Heart left ventricle (tissue), 16 donors: Measurements from ENCODE around the gene C1orf21. TPM values are rescaled to one million over a fixed set of nuclear protein-coding genes. Genes with fewer than 3 reads are reported as not detected.

Experiments
- ATAC-seq, 4 donors: fragments of 200-7000 bp; cut with Tn5 transposase; one replicate each; pipeline ENCODE4 v1.9.1; 2020 to 2022; ENCODE audit warnings: moderate library complexity in 4 of 4, mild to moderate bottlenecking in 3 of 4, moderate number of reproducible peaks in 1 of 4
- DNase-seq, 5 donors: peaks; one replicate each; pipeline ENCODE4 v3.0.0-alpha.2; 2020
- H3K27ac ChIP-seq, 12 donors: fragments of 200-600 bp; sonication (generic) in 4 of 12; one replicate each; pipeline versions ENCODE4 v1.5.0 to v1.8.0; 2016 to 2022; ENCODE audit warnings: mild to moderate bottlenecking in 2 of 12
- H3K27me3 ChIP-seq, 9 donors: fragments of 200-600 bp; sonication (generic) in 2 of 9; one replicate each; pipeline versions ENCODE4 v1.5.1 to v1.8.0; 2016 to 2022; ENCODE audit warnings: mild to moderate bottlenecking in 3 of 9
- H3K36me3 ChIP-seq, 9 donors: fragments of 200-600 bp; sonication (generic) in 2 of 9; one replicate each; pipeline versions ENCODE4 v1.5.0 to v1.8.0; 2018 to 2022; ENCODE audit warnings: mild to moderate bottlenecking in 2 of 9
- H3K4me1 ChIP-seq, 12 donors: fragments of 200-600 bp; sonication (generic) in 4 of 12; one replicate each; pipeline versions ENCODE4 v1.5.0 to v1.8.0; 2016 to 2022; ENCODE audit warnings: mild to moderate bottlenecking in 3 of 12
- H3K4me3 ChIP-seq, 12 donors: fragments of 200-600 bp; sonication (generic) in 4 of 12; one replicate each; pipeline versions ENCODE4 v1.5.0 to v1.8.0; 2017 to 2022; ENCODE audit warnings: mild to moderate bottlenecking in 9 of 12, moderate library complexity in 4 of 12
- H3K9me3 ChIP-seq, 12 donors: fragments of 200-600 bp; sonication (generic) in 4 of 12; one replicate each; pipeline versions ENCODE4 v1.5.0 to v1.8.0; 2016 to 2022; ENCODE audit warnings: mild to moderate bottlenecking in 1 of 12
- CTCF ChIP-seq, 12 donors: fragments of 200-600 bp; sonication (generic) in 4 of 12; IDR thresholded peaks; one replicate each; pipeline versions ENCODE4 v1.5.0 to v1.8.0; 2018 to 2022; ENCODE audit warnings: antibody characterized with exemption in 12 of 12, mild to moderate bottlenecking in 5 of 12
- POLR2A ChIP-seq, 2 donors: fragments of 450-650 bp; IDR thresholded peaks; one replicate each; pipeline ENCODE4 v1.6.1; 2017; ENCODE audit warnings: antibody characterized with exemption in 2 of 2, mild to moderate bottlenecking in 2 of 2, moderate library complexity in 2 of 2
- WGBS, 4 donors: extraction: QIAGEN DNeasy Blood & Tissue Kit in 2 of 4; methylation state at CpG; one replicate each; pipeline versions ENCODE4 v1.1.5 to v1.1.7; 2013 to 2018; 5-methylcytosine and 5-hydroxymethylcytosine counted together
- intact Hi-C, 10 donors: fragments of 100-400 bp; cut with DNase I; formaldehyde crosslinking; loops; one replicate each; pipeline versions ENCODE4 v1.11.1 to v1.14.2; 2022
- polyA plus RNA-seq, 2 donors: library from polyadenylated mRNA; stranded (reverse); fragments of 200-250 nt; gene quantifications; one replicate each; pipeline ENCODE4 v1.2.3, GENCODE V29; 2013
- total RNA-seq, 9 donors: library from RNA; depleted of rRNA in 2 of 9; stranded (reverse); fragments of >200 nt in 2 of 9; fragmentation: NEBNext Ultra II Directional in 3 of 9; extraction: Animal tissue kit (Norgen Biotek cat#: 25700) in 3 of 9; gene quantifications; one replicate each; pipeline versions ENCODE4 v1.1.0 to v1.2.4, GENCODE V29; 2016 to 2023
- donor health status: ischemic (EF 13 %, LVEDD 7.1; RV severe dilation, severe dysfunction).
- donor health status: healthy with polysubstance abuse.
- donor health status: DM: no; HTN: yes; CAD: no.
- donor health status: DM: no; HTN: no; CAD: no.
- donor health status: ischemic (EF 25% LVEDD 6.9; RV normal size, moderate dysfunction).
- donor health status: ischemic (EF 25% LVEDD 5.7; RV mildly dilated, moderate dysfunction).
- donor health status: healthy.
- donor health status: DM: yes; HTN: yes; CAD: no.
- donor health status: ischemic (EF 35%, LVEDD 5.7; RV mildly dilated, moderate dysfunction).
- donor health status: nonischemic (EF 11% LVEDD 7.7; RV severe dilation, severe dysfunction).
- donor health status: DM: yes; HTN: yes; CAD: no.
- donor health status: PGD.
- donor health status: ischemic (EF 29% LVEDD 5.4; RV normal size, mild dysfunction).
- donor health status: nonischemic (EF 23%, LVEDD 6.1; RV moderate dilation, normal function).

The C1orf21 gene
- total and polyA plus RNA-seq, 11 donors: 32.0 to 81.3 (median 68.4) TPM

GRCh38 chr1:184553845-184554244 lies 167.0 kb downstream of the C1orf21 start:
- no peak overlapping the region for H3K4me3 ChIP-seq
- 63 to 77% (median 75%) methylated on average over 2 of the region's 2 CpGs for WGBS, 4 donors
- peaks cover 0 to 4% (median 0%) of the 10 kb centered on the region in 9 donors for H3K36me3 ChIP-seq
- H3K9me3 ChIP-seq: no peaks in the 10 kb centered on the region
- H3K27me3 ChIP-seq: no peaks in the 10 kb centered on the region
- intact Hi-C loops: loop anchor here in 2 of 10 donors (10.0 kb wide), 1 partner anchor 69 kb away; no protein-coding TSS in a partner anchor
- TF ChIP-seq POLR2A (IDR thresholded peaks at IDR 0.05) (no peak), CTCF (IDR thresholded peaks at IDR 0.05) (no peak)
- H3K4me1 ChIP-seq: peaks cover 0 to 36% (median 24%) of the 10 kb centered on the region in 12 donors
- no peak for ATAC-seq
- H3K27ac ChIP-seq: no peak overlapping the region
- no peak for DNase-seq

GRCh38 chr1:184555665-184556641 lies 169.1 kb downstream of the C1orf21 start:
- DNase-seq (peak in 2 of 5 donors; percentile 20 to 38), ATAC-seq (peak; percentile 52 to 82 (median 65))
- H3K4me1 ChIP-seq: peaks cover 0 to 38% (median 27%) of the 10 kb centered on the region in 12 donors
- H3K27ac ChIP-seq: peak overlapping the region; percentile 26 to 82 (median 64)
- no peaks in the 10 kb centered on the region for H3K9me3 ChIP-seq
- H3K36me3 ChIP-seq: no peaks in the 10 kb centered on the region
- H3K4me3 ChIP-seq: no peak overlapping the region
- no peak for TF ChIP-seq CTCF (IDR thresholded peaks at IDR 0.05)
- no peaks in the 10 kb centered on the region for H3K27me3 ChIP-seq
- intact Hi-C loops: loop anchor here in 4 of 10 donors (5.0 to 10.0 kb wide), 3 partner anchors 54 to 71 kb away; no protein-coding TSS in a partner anchor
- WGBS, 4 donors: 55 to 73% (median 68%) methylated on average over 7 of the region's 7 CpGs

- Histone ChIP-seq H3K9me3 (no peaks in the 10 kb centered on the region), H3K4me3 (no peak overlapping the region), H3K36me3 (no peaks in the 10 kb centered on the region), H3K27ac (peak overlapping the region; percentile 3 to 82 (median 64)), H3K4me1 (peaks cover 0 to 45% (median 31%) of the 10 kb centered on the region in 12 donors), H3K27me3 (no peaks in the 10 kb centered on the region)
- DNase-seq (no peak), ATAC-seq (peak in 2 of 4 donors; percentile 14 to 56)
- TF ChIP-seq CTCF (IDR thresholded peaks at IDR 0.05): no peak
- TF ChIP-seq POLR2A (IDR thresholded peaks at IDR 0.05): no peak
- 31 to 52% (median 45%) methylated on average over 2 of the region's 2 CpGs for WGBS, 4 donors
- intact Hi-C loops: loop anchor here in 4 of 10 donors (5.0 to 10.0 kb wide), 3 partner anchors 54 to 72 kb away; no protein-coding TSS in a partner anchor
These were observed 169.8 kb downstream of the C1orf21 start for GRCh38 chr1:184556665-184557064.
